Measurements from ENCODE around the gene SMG1. TPM values are rescaled to one million over a fixed set of nuclear protein-coding genes. Genes with fewer than 3 reads are reported as not detected.
"Not testable (repeated sequence)": the region's sequence is repeated elsewhere in the genome, so short reads cannot be mapped to it uniquely, and the experiment has no call there.

SMG1 gene
- total RNA-seq, 1 experiment from 2014 or later: 125 TPM

DNA sequence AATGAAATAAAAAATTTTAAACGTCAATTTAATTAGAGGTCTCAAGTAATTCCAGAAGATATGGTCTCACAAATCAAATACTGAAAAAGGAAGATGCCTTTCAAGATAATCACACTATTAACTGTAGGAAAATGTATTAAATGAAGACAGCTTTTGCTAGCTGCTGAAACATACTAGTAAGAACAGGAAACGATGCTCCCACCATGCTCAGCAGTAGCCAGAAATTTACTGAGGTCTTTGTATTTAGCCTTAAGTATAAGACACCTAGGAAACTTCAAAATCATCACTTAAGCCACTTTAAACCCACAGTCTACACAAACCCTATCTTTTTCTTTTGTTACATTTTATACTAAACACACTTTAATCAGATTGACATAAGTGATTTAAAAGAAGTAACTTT is 16.6 kb downstream of the SMG1 start:
- H3F3A ChIP-seq (ENCODE audit: insufficient read depth, low read depth); POLR2A ChIA-PET (ENCODE audit: unreplicated experiment); H2AFZ ChIP-seq; CTCF ChIA-PET; H3K36me3 ChIP-seq (ENCODE audit: low read depth); H3K9me3 ChIP-seq (ENCODE audit: insufficient read depth, low read depth); intact Hi-C loops (cut with micrococcal nuclease; ENCODE audit: unreplicated experiment); H3K9me2 ChIP-seq (ENCODE audit: insufficient read depth); H3K27me3 ChIP-seq (ENCODE audit: insufficient read depth, low read depth); H3K4me3 ChIP-seq; H3K27ac ChIP-seq; DNase-seq; H3K4me1 ChIP-seq (replicated peaks; ENCODE audit: insufficient read depth); H3K4me2 ChIP-seq; BruUV-seq (replicated peaks): not testable (repeated sequence)
- Histone ChIP-seq H4K20me1 (ENCODE audit: insufficient read depth) (peaks cover 15% of the 10 kb centered on the region), H3K79me2 (ENCODE audit: low read depth) (peaks cover 89% of the 10 kb centered on the region)

- intact Hi-C loops (cut with micrococcal nuclease; ENCODE audit: unreplicated experiment); H3K4me2 ChIP-seq; BruUV-seq (replicated peaks); H2AFZ ChIP-seq; DNase-seq; H3K27ac ChIP-seq; POLR2A ChIA-PET (ENCODE audit: unreplicated experiment); H3K9me2 ChIP-seq (ENCODE audit: insufficient read depth); H4K20me1 ChIP-seq (ENCODE audit: insufficient read depth); H3K36me3 ChIP-seq (ENCODE audit: low read depth); H3K4me3 ChIP-seq; H3F3A ChIP-seq (ENCODE audit: insufficient read depth, low read depth); H3K4me1 ChIP-seq (replicated peaks; ENCODE audit: insufficient read depth); H3K27me3 ChIP-seq (ENCODE audit: insufficient read depth, low read depth); H3K9me3 ChIP-seq (ENCODE audit: insufficient read depth, low read depth): not testable (repeated sequence)
- CTCF ChIA-PET: interaction anchor here (0.7 kb wide), 1 partner anchor 105 kb away, joined by 6 read pairs; no protein-coding TSS in a partner anchor
- H3K79me2 ChIP-seq (ENCODE audit: low read depth): peaks cover 88% of the 10 kb centered on the region
These were observed 17.5 kb downstream of the SMG1 start for GRCh38 chr16:18908716-18909115.

DNA sequence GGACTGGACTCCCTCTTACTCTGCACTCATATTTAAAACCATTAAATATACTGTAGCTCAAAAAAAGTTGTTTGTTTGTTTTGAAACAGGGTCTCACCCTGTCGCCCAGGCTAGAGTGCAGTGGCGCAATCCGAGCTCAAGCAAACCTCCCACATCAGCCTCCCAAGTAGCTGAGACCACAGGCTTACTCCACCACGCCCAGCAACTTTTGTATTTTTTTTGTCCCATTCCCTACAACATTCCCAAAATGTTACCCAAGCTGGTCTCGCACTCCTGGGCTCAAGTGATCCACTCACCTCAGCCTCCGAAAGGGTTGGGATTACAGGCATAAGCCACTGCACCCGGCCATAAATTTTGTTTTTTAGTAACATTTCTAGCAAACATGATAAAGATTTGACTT is 23.4 kb downstream of the SMG1 start:
- H3K4me3 ChIP-seq; H3K27me3 ChIP-seq (ENCODE audit: insufficient read depth, low read depth); H3K27ac ChIP-seq; H3K4me2 ChIP-seq; POLR2A ChIA-PET (ENCODE audit: unreplicated experiment); DNase-seq; H3K4me1 ChIP-seq (replicated peaks; ENCODE audit: insufficient read depth); intact Hi-C loops (cut with micrococcal nuclease; ENCODE audit: unreplicated experiment); H3F3A ChIP-seq (ENCODE audit: insufficient read depth, low read depth); H2AFZ ChIP-seq; H3K9me2 ChIP-seq (ENCODE audit: insufficient read depth); H3K36me3 ChIP-seq (ENCODE audit: low read depth); H3K9me3 ChIP-seq (ENCODE audit: insufficient read depth, low read depth); BruUV-seq (replicated peaks); CTCF ChIA-PET: not testable (repeated sequence)
- peaks cover 62% of the 10 kb centered on the region for H3K79me2 ChIP-seq (ENCODE audit: low read depth)
- H4K20me1 ChIP-seq (ENCODE audit: insufficient read depth): peaks cover 15% of the 10 kb centered on the region

GRCh38 chr16:18902044-18902443 is 24.2 kb downstream of the SMG1 start:
- peaks cover 55% of the 10 kb centered on the region for H3K79me2 ChIP-seq (ENCODE audit: low read depth)
- H3F3A ChIP-seq (ENCODE audit: insufficient read depth, low read depth); H2AFZ ChIP-seq; intact Hi-C loops (cut with micrococcal nuclease; ENCODE audit: unreplicated experiment); POLR2A ChIA-PET (ENCODE audit: unreplicated experiment); H3K9me3 ChIP-seq (ENCODE audit: insufficient read depth, low read depth); DNase-seq; H3K27me3 ChIP-seq (ENCODE audit: insufficient read depth, low read depth); H3K4me1 ChIP-seq (replicated peaks; ENCODE audit: insufficient read depth); CTCF ChIA-PET; H3K4me3 ChIP-seq; H3K36me3 ChIP-seq (ENCODE audit: low read depth); H3K9me2 ChIP-seq (ENCODE audit: insufficient read depth); BruUV-seq (replicated peaks); H3K27ac ChIP-seq; H3K4me2 ChIP-seq: not testable (repeated sequence)
- H4K20me1 ChIP-seq (ENCODE audit: insufficient read depth): peaks cover 15% of the 10 kb centered on the region

DNA sequence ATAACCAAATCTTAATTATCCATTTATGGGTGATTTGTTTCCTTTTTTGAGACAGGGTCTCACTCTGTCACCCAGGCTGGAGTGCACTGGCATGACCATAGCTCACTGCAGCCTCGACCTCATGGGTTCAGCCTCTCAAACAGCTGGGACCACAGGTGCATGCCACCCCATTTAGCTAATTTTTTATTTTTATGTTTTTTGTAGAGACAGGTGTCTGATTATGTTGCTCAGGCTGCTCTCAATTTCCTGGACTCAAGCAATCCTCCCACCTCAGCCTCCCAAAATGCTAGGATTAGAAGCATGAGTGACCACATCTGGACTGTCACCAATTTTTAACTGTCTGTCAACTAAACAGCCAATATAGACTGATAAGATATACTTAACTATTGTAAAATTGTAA is 25.0 kb downstream of the SMG1 start:
- H3K36me3 ChIP-seq (ENCODE audit: low read depth); BruUV-seq (replicated peaks); H3K4me1 ChIP-seq (replicated peaks; ENCODE audit: insufficient read depth); POLR2A ChIA-PET (ENCODE audit: unreplicated experiment); intact Hi-C loops (cut with micrococcal nuclease; ENCODE audit: unreplicated experiment); H3K27me3 ChIP-seq (ENCODE audit: insufficient read depth, low read depth); DNase-seq; CTCF ChIA-PET; H2AFZ ChIP-seq; H3K9me2 ChIP-seq (ENCODE audit: insufficient read depth); H3K4me2 ChIP-seq; H3K4me3 ChIP-seq; H3K27ac ChIP-seq; H3K9me3 ChIP-seq (ENCODE audit: insufficient read depth, low read depth); H3F3A ChIP-seq (ENCODE audit: insufficient read depth, low read depth): not testable (repeated sequence)
- Histone ChIP-seq H3K79me2 (ENCODE audit: low read depth) (peaks cover 46% of the 10 kb centered on the region), H4K20me1 (ENCODE audit: insufficient read depth) (peaks cover 15% of the 10 kb centered on the region)

DNA sequence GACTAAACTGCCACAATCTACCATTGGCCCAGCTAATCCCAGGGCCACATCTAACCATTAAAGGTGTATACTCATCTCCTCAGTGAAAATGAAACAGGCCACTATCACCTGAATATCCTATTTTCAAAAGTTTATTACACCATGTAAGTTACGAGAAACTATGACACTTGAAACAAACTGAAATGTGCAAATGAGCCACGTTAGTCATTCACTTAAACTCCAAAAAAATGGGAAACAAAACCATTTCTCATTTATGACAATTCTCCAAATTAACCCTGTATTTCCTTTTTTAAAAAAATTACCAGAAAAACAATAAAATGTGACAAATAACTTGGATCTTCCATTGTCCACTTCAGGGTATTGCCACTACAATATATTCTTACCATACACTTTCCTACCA is 41.8 kb downstream of the SMG1 start:
- H3K9me3 ChIP-seq (ENCODE audit: insufficient read depth, low read depth); H3K27ac ChIP-seq; H3K79me2 ChIP-seq (ENCODE audit: low read depth); DNase-seq; CTCF ChIA-PET; H3K4me3 ChIP-seq; H3K4me2 ChIP-seq; H2AFZ ChIP-seq; H3K9me2 ChIP-seq (ENCODE audit: insufficient read depth); H4K20me1 ChIP-seq (ENCODE audit: insufficient read depth); POLR2A ChIA-PET (ENCODE audit: unreplicated experiment); H3K27me3 ChIP-seq (ENCODE audit: insufficient read depth, low read depth); BruUV-seq (replicated peaks); H3K4me1 ChIP-seq (replicated peaks; ENCODE audit: insufficient read depth); H3F3A ChIP-seq (ENCODE audit: insufficient read depth, low read depth): not testable (repeated sequence)
- H3K36me3 ChIP-seq (ENCODE audit: low read depth): peaks cover 15% of the 10 kb centered on the region; the same call in 1 of the 2 replicates
- intact Hi-C loops (cut with micrococcal nuclease; ENCODE audit: unreplicated experiment): loop anchor here (10.0 kb wide), 1 partner anchor 50 kb away; no protein-coding TSS in a partner anchor

GRCh38 chr16:18877734-18878133 is 48.5 kb downstream of the SMG1 start:
- H3F3A ChIP-seq (ENCODE audit: insufficient read depth, low read depth); H3K4me3 ChIP-seq; H2AFZ ChIP-seq; H3K9me3 ChIP-seq (ENCODE audit: insufficient read depth, low read depth); H3K4me2 ChIP-seq; H3K27ac ChIP-seq; H3K79me2 ChIP-seq (ENCODE audit: low read depth); H3K36me3 ChIP-seq (ENCODE audit: low read depth); H3K9me2 ChIP-seq (ENCODE audit: insufficient read depth); CTCF ChIA-PET; H3K4me1 ChIP-seq (replicated peaks; ENCODE audit: insufficient read depth); H3K27me3 ChIP-seq (ENCODE audit: insufficient read depth, low read depth); POLR2A ChIA-PET (ENCODE audit: unreplicated experiment); DNase-seq; H4K20me1 ChIP-seq (ENCODE audit: insufficient read depth); intact Hi-C loops (cut with micrococcal nuclease; ENCODE audit: unreplicated experiment); BruUV-seq (replicated peaks): not testable (repeated sequence)

DNA sequence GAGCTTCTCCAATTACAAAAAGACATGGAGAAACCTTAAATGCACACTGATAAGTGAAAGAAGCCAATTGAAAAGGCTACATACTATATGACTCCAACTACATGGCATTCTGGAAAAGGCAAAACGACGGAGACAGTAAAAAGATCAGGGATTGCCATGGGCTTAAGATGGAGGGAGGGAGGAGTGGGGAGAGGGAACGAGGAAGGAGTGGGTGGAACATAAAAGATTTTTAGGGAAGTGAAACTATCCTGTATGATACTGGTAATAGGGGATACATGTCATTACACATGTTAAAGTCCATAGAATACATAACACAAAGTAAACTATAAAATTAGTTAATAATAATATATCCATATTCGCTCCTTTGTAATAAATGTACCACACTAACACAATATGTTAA is 48.9 kb downstream of the SMG1 start:
- intact Hi-C loops (cut with micrococcal nuclease; ENCODE audit: unreplicated experiment); BruUV-seq (replicated peaks); H4K20me1 ChIP-seq (ENCODE audit: insufficient read depth); H3K36me3 ChIP-seq (ENCODE audit: low read depth); POLR2A ChIA-PET (ENCODE audit: unreplicated experiment); CTCF ChIA-PET; H3K4me3 ChIP-seq; H3K27ac ChIP-seq; H2AFZ ChIP-seq; H3K4me1 ChIP-seq (replicated peaks; ENCODE audit: insufficient read depth); H3K9me3 ChIP-seq (ENCODE audit: insufficient read depth, low read depth); H3K27me3 ChIP-seq (ENCODE audit: insufficient read depth, low read depth); H3K4me2 ChIP-seq; H3F3A ChIP-seq (ENCODE audit: insufficient read depth, low read depth); H3K79me2 ChIP-seq (ENCODE audit: low read depth); H3K9me2 ChIP-seq (ENCODE audit: insufficient read depth); DNase-seq: not testable (repeated sequence)

All from PC-9 (cell line).